ENCODE measurements around the gene SMIM12. TPM values are rescaled to one million over a fixed set of nuclear protein-coding genes. Genes with fewer than 3 reads are reported as not detected.

SMIM12 gene
- total RNA-seq, 6 experiments from 2014 or later, result 42.0 to 53.6 (median 45.6) TPM

DNA sequence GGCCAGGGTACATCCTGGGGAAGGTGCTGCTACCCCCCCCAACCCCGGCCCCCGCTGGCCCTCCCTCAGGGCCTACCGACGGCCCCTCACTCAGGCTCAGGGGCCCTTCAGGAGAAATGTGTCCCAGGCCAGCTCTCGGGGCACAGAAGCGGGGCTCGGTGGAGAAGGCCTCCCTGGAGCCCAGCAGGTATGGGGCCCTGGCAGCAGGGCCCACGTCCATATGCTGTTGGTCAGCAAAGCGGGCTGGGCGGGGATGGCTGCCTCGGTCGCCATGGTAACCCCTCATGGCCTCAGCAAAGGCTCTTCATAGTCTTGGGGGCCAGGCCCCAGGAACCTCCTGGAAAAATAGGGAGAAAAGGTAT is 45.5 kb upstream of the SMIM12 start:
- H3K27ac Mint-ChIP-seq, result no peak overlapping the region
- DNase-seq, result no peak
- H3K36me3 Mint-ChIP-seq (ENCODE audit: low read depth), result no peaks in the 10 kb centered on the region
- H3K4me1 Mint-ChIP-seq (ENCODE audit: low read depth), result no peaks in the 10 kb centered on the region
- TF ChIP-seq, protein P1, sequence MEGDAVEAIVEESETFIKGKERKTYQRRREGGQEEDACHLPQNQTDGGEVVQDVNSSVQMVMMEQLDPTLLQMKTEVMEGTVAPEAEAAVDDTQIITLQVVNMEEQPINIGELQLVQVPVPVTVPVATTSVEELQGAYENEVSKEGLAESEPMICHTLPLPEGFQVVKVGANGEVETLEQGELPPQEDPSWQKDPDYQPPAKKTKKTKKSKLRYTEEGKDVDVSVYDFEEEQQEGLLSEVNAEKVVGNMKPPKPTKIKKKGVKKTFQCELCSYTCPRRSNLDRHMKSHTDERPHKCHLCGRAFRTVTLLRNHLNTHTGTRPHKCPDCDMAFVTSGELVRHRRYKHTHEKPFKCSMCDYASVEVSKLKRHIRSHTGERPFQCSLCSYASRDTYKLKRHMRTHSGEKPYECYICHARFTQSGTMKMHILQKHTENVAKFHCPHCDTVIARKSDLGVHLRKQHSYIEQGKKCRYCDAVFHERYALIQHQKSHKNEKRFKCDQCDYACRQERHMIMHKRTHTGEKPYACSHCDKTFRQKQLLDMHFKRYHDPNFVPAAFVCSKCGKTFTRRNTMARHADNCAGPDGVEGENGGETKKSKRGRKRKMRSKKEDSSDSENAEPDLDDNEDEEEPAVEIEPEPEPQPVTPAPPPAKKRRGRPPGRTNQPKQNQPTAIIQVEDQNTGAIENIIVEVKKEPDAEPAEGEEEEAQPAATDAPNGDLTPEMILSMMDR (IDR thresholded peaks at IDR 0.05), result no peak
- H3K4me3 Mint-ChIP-seq, result no peak overlapping the region
- peaks cover 22% of the 10 kb centered on the region for H3K27me3 Mint-ChIP-seq (ENCODE audit: insufficient read depth)
- no peaks in the 10 kb centered on the region for H3K9me3 Mint-ChIP-seq

DNA sequence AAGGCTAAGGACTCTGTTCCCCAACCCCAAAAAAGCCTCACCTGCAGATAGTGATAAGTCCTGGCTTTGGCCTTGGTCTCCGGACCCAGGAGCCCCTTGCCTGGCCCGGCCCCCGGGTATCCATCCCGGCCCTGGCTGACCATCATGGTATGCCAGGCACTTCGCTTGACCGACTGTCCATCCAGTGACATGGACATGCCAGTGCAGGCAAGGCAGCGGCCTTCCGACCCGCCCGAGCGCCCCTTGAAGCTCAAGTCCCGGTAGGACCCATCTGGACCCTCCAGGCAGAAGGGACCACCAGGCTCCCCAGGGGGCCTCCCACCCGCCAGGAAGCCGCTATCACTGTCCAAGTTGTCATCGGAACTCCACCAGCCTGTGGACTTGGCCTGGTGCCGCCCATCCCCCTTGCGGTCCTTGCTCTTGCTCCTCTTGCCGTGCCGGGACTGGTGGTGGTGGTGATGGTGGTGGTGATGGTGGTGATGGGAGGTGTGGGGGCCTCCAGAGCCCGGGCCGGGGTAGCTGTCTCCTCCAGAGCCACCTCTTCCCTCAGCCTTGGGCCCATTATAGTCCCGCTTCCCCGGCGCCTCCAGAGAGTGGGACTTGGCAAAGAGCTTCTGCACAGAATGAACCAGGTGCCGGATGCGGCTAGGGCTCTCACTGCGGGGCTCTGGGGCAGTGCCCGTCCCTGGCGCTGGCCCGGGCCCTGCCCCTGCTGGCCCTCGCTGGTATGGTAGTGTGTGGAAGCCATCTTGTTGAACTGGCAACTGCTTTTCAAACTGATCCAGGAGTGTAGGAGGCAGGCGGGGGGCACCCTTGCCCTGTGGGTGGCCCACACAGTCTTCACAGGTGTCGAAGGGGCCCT is 44.9 kb upstream of the SMIM12 start:
- H3K4me3 Mint-ChIP-seq, result no peak overlapping the region
- H3K27ac Mint-ChIP-seq, result no peak overlapping the region
- TF ChIP-seq, protein P1 (IDR thresholded peaks at IDR 0.05), result no peak
- no peak for DNase-seq
- peaks cover 22% of the 10 kb centered on the region for H3K27me3 Mint-ChIP-seq (ENCODE audit: insufficient read depth)
- H3K36me3 Mint-ChIP-seq (ENCODE audit: low read depth), result no peaks in the 10 kb centered on the region
- no peaks in the 10 kb centered on the region for H3K9me3 Mint-ChIP-seq
- H3K4me1 Mint-ChIP-seq (ENCODE audit: low read depth), result no peaks in the 10 kb centered on the region

DNA sequence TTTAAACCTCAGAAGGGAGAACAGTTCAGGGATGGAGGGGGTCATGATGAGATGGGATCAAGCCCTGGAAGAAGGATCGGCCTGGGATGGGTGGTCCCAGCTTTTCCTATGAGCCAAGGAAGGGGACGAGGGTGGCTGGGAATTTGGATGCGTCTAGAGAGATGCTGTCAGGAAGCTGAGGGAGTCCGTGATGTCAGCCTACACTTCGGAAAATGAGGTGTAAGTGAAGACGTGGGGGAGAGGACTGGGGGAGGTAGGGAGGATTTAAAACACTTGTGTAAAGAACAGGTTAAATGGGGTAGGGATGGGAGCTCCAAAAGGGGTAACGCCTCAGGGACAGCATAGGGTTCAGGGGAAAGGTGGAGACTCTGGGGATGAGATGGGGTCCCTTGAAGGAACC is 42.4 kb upstream of the SMIM12 start:
- DNase-seq, result no peak
- no peak overlapping the region for H3K4me3 Mint-ChIP-seq
- no peak overlapping the region for H3K27ac Mint-ChIP-seq
- H3K9me3 Mint-ChIP-seq, result no peaks in the 10 kb centered on the region
- no peaks in the 10 kb centered on the region for H3K4me1 Mint-ChIP-seq (ENCODE audit: low read depth)
- no peaks in the 10 kb centered on the region for H3K36me3 Mint-ChIP-seq (ENCODE audit: low read depth)
- TF ChIP-seq, protein P1 (IDR thresholded peaks at IDR 0.05), result no peak
- peaks cover 23% of the 10 kb centered on the region for H3K27me3 Mint-ChIP-seq (ENCODE audit: insufficient read depth)

GRCh38 chr1:34900775-34901502 is 41.4 kb upstream of the SMIM12 start:
- Mint-ChIP-seq H3K27me3 (ENCODE audit: insufficient read depth) (peaks cover 21% of the 10 kb centered on the region), H3K4me1 (ENCODE audit: low read depth) (no peaks in the 10 kb centered on the region), H3K4me3 (no peak overlapping the region), H3K9me3 (no peaks in the 10 kb centered on the region), H3K27ac (no peak overlapping the region), H3K36me3 (ENCODE audit: low read depth) (no peaks in the 10 kb centered on the region)
- TF ChIP-seq, protein P1 (IDR thresholded peaks at IDR 0.05), result no peak
- no peak for DNase-seq

DNA sequence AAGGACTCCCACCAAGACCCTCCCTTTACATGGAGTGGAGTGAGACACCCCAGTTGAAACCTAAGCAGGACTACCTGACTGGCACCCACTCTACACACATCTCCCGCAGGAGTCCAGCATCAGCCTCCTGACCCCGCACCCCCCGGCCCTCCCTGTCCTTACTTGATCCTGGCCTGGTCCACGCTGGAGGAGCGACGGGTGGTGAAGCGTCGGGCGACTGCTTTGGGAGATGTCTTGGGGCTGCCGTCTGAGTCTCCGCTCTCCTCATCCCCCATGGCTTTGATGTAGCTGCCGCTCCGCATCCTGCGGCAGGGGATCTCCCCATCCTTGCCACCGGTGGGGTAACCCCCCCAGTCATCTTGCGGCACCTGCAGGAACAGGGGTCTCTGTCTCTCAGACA is 40.4 kb upstream of the SMIM12 start:
- no peak overlapping the region for H3K27ac Mint-ChIP-seq
- TF ChIP-seq, protein P1 (IDR thresholded peaks at IDR 0.05), result no peak
- H3K36me3 Mint-ChIP-seq (ENCODE audit: low read depth), result no peaks in the 10 kb centered on the region
- H3K9me3 Mint-ChIP-seq, result no peaks in the 10 kb centered on the region
- H3K27me3 Mint-ChIP-seq (ENCODE audit: insufficient read depth), result peaks cover 21% of the 10 kb centered on the region
- no peak for DNase-seq
- no peaks in the 10 kb centered on the region for H3K4me1 Mint-ChIP-seq (ENCODE audit: low read depth)
- H3K4me3 Mint-ChIP-seq, result no peak overlapping the region
